Mucosa of stomach (tissue), 1 donor: ENCODE results near the gene COL6A1.

ENCODE experiments used
- H3K27me3 ChIP-seq: one replicate; pipeline ENCODE4 v1.7.0; 2013; ENCODE audit warnings: mild to moderate bottlenecking, low read length; ENCODE audit not compliant: control insufficient read depth, insufficient read depth
- H3K36me3 ChIP-seq: one replicate; pipeline ENCODE4 v1.7.0; 2013; ENCODE audit warnings: low read length; ENCODE audit not compliant: control insufficient read depth, insufficient read depth
- H3K4me1 ChIP-seq: one replicate; pipeline ENCODE4 v1.7.0; 2013; ENCODE audit warnings: mild to moderate bottlenecking, low read length; ENCODE audit not compliant: control insufficient read depth, insufficient read depth
- H3K4me3 ChIP-seq: one replicate; pipeline ENCODE4 v1.7.0; 2013; ENCODE audit warnings: low read length
- H3K9ac ChIP-seq: one replicate; pipeline ENCODE4 v1.7.0; 2013; ENCODE audit warnings: mild to moderate bottlenecking, low read length, moderate library complexity
- H3K9me3 ChIP-seq: one replicate; pipeline ENCODE4 v1.7.0; 2013; ENCODE audit warnings: mild to moderate bottlenecking, low read length, moderate library complexity; ENCODE audit not compliant: control insufficient read depth
- donor health status: Pancreatic carcinoma.

COL6A1 gene

DNA sequence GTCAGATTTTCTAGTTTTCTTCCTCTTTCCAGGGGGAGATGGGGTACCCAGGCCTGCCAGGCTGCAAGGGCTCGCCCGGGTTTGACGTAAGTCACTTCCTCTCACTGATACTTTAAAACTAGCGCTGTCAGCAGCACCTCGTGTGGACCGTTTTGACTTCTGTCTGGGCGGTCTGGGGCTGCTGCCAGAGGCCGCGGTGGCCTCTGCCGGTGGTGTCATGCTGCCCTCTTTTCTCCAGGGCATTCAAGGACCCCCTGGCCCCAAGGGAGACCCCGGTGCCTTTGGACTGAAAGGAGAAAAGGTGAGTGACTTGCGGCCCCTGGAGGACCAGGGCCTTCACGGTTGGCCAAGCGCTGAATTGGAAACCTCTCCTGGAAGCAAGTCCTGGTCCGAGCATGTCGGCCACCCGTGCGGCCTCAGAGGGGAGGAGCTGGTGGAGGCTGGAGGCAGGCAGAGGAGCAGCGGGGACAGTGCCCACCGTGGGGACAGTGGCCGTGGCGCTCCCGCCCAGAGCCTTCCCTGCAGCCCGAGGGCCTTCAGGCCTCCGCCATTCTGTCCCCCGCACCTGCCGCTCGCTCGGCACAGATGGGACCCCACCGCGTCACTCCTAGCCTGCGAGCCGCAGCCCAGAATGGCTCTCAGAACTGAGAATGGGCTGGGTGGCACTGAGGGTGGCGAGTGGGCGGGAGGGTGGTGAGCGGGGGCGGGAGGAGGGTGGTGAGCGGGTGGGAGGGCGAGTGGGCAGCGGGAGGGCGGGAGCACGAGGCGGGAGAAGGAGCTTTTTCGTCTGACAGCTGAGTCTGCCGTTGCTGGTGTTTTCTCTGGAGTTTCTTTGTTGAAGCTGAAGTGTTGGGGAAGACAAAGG is 9.4 kb downstream of the COL6A1 start:
- no peaks in the 10 kb centered on the region for H3K36me3 ChIP-seq

DNA sequence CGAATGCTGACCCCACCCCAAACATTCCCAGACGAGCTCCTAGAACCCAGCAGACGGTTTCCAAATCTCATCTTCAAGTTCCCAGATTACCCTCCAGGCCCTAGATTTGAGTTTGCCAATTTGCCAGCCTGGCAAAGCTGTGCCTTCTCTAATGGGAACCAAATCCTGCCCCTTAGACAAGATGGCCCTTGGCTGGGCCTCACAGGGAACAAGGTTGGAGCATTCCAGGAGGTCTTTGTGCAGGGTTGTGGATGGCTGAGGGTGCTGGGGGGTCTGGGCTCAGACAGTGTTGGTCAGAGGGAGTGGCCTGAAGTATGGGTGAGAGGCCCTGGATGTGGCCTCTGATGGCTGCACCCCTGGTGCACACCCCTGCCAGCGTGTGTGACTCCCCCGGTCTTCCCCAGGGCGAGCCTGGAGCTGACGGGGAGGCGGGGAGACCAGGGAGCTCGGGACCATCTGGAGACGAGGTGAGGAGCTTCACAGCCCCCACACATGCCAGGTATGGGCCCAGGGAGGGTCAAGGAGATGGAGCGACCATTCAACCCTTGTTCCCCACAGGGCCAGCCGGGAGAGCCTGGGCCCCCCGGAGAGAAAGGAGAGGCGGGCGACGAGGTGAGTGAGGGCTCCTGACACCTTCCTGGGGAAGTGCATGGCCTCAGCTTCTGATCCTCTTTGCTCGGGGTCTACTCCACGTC is 10.2 kb downstream of the COL6A1 start:
- H3K36me3 ChIP-seq: no peaks in the 10 kb centered on the region
- H3K9ac ChIP-seq: no peak overlapping the region
- H3K4me3 ChIP-seq: no peak overlapping the region
- no peaks in the 10 kb centered on the region for H3K27me3 ChIP-seq
- no peaks in the 10 kb centered on the region for H3K4me1 ChIP-seq
- H3K9me3 ChIP-seq: no peaks in the 10 kb centered on the region

More for the DNA sequence above, 9.4 kb downstream of the COL6A1 start:
- no peaks in the 10 kb centered on the region for H3K27me3 ChIP-seq
- no peaks in the 10 kb centered on the region for H3K9me3 ChIP-seq
- no peaks in the 10 kb centered on the region for H3K4me1 ChIP-seq
- no peak overlapping the region for H3K9ac ChIP-seq
- no peak overlapping the region for H3K4me3 ChIP-seq

DNA sequence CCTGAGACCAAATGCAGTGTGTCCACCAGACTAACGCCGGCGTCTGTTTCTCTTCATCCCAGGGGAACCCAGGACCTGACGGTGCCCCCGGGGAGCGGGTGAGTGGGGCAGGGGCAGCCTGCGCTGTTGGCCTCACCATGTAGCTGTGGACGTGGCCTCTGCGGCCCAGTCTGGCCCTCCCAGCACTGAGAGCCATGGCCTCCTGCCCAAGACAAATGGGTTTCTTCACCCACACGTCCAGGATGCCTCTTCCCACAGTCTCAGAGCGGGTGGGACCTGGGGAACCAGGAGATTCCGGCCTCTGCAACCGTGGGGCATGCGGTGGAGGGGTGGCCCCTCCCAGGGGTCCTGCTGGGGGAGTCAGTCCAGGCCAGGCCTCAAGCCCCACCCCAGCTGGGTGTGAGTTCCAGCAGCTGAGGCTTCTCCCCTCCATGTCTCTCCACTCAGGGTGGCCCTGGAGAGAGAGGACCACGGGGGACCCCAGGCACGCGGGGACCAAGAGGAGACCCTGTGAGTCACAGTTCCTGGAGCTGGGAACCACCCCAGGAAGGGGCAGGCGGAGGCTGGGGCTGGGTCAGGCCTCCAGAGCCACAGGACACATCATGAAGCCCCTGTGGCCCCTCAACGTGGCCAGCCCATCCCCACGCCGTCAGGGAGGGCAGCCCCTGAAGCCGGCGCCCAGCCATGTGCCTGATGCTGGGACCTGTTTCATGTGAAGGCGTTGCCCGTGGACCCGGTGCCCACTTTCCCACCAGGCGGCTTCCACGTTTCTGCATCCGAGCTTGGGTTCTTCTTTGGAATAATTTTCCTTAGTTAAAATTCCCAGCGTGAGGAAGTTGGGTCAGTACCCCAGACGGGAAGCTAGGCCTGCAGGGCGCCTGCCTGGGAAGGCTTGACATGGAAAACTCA is 11.0 kb downstream of the COL6A1 start:
- Histone ChIP-seq H3K9me3 (no peaks in the 10 kb centered on the region), H3K27me3 (no peaks in the 10 kb centered on the region), H3K4me3 (no peak overlapping the region), H3K9ac (no peak overlapping the region), H3K36me3 (no peaks in the 10 kb centered on the region), H3K4me1 (no peaks in the 10 kb centered on the region)

DNA sequence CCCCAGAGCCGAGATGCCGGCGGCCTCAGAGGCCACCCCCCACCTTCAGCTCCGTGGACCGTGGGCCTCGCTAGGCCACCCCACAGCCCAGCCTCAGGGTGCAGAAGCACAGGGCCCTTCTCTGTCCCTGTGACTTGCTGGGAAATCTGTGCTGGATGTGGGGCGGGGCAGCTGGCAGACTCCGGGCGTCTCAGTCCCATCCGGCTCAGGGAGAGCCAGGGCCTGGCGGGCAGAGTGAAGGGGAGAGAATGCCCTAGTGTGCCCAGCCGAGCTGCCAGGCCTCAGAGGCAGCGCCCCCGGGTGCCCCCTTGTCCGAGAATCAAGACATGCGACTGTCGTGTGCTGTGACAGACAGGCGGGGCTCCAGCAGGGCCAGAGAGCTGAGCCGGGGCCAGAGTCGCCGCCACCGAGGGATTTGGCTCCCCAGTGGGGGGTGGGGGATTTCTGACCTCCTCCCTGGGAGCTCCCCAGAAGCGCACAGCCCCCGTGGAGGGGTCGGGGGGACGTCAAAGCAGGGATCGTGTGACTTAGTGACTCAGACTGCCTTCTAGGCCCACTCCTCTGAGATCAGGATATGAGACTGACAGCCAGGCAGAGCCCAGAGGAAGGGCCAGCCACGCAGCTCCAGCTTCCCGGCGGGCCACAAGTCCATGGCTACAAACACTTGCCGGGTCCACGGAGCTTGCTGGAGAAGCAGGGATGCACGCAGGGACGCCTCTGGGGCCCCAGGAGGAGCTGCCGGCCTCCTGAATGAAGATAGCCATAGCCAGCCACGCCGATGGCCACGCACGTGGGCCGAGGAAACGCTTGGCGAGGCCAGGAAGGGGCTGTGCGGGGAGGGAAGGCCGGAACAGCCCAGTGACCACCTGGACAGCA is 11.9 kb downstream of the COL6A1 start:
- Histone ChIP-seq H3K27me3 (no peaks in the 10 kb centered on the region), H3K4me3 (no peak overlapping the region), H3K9ac (no peak overlapping the region), H3K36me3 (no peaks in the 10 kb centered on the region), H3K9me3 (no peaks in the 10 kb centered on the region), H3K4me1 (no peaks in the 10 kb centered on the region)

DNA sequence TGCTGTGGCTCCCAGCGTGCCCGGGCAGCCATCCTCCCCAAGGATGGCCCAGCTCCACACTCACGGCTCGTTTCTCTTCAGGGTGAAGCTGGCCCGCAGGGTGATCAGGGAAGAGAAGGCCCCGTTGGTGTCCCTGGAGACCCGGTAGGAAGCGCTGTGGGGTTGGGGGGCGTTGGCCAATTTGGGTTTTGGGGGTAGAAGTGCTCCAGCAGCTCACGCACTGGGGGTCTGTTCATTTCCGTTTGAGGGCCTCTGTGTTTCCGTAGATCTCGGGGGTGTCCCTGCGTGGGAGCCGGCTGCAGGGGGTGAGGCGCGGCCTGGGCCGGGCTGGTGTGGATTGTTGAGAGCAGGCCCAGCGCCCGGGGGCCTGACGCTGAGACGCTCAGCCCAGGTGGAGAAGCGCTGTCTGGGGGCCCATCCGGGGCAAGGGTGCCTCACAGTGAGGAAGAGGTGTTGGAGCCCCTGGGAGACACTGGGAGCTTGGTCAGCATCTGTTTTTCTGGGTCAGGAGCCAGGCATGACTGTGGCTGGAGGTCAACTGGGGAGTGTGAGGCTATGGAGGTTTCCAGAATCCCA is 12.6 kb downstream of the COL6A1 start:
- Histone ChIP-seq H3K4me3 (no peak overlapping the region), H3K9me3 (no peaks in the 10 kb centered on the region), H3K9ac (no peak overlapping the region), H3K4me1 (no peaks in the 10 kb centered on the region), H3K36me3 (no peaks in the 10 kb centered on the region), H3K27me3 (no peaks in the 10 kb centered on the region)

DNA sequence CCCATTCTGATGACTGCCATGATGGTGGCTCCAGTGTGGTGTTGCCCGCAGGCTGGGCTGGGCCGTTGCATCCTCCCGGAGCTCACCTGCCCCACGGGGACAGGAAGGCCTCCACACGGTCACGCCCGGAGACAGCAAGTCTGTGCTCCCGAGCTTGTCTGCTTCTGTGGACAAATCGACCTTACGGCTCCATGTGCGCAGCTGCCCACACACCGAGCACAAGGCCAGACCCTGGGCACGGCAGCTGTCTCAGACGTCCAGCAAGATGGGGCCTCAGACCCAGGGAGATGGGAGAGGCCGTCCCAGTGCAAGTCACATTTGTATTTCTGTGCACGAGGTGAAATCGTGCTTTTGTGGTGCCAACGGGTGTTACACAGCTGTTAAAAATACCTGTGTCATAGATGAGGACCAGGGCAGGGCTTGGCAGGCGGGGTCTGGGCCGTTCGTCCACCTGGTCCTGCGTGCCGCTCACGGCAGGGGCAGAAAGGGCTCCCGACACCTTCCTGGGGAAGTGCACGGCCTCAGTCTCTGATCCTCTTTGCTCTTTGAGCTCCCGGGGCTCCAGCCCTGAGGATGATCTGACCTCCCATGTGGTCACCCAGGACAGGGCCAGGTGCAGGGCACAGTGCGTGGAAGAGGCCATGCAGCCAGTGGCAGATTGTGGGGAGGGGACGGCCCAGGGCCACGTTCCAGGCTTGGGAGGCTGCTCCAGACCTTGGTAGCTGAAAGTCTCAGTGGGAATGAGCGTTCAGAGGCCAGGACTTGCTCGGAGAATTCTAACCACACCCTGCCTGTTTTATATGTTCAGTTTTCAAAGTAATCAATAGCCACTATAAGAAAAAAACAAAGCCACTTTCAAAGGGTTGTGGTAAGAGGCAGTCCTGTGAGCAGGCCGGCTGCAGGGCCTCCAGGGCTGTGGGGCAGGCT is 13.5 kb downstream of the COL6A1 start:
- Histone ChIP-seq H3K4me1 (no peaks in the 10 kb centered on the region), H3K27me3 (no peaks in the 10 kb centered on the region), H3K9ac (no peak overlapping the region), H3K36me3 (no peaks in the 10 kb centered on the region), H3K4me3 (no peak overlapping the region), H3K9me3 (no peaks in the 10 kb centered on the region)

DNA sequence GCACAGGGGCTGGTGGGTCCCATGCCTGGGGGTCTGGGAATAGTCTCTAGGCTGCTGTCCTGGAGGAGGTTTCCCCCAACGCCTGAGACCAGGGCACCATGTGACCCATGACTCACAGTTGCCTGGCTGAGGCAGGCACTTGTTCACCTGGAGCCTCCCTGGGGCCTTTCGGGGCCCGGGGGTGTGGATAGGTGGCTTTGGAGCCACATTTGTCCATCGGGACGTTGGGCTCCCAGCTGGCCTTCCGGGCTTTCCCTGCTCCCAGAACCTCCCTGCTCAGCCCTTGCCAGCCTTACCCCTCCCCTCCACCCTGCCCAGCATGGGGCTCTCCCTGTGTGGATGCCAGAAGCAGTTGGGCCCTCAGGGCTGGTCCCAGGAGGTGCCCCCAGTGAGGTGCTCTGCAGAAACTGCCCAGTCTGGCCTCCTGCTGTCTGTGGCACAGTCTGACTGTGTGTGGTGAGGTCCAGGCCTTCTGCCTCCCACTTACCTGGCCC is 14.2 kb downstream of the COL6A1 start:
- Histone ChIP-seq H3K36me3 (no peaks in the 10 kb centered on the region), H3K9me3 (no peaks in the 10 kb centered on the region), H3K27me3 (no peaks in the 10 kb centered on the region), H3K4me3 (no peak overlapping the region), H3K4me1 (no peaks in the 10 kb centered on the region), H3K9ac (no peak overlapping the region)

DNA sequence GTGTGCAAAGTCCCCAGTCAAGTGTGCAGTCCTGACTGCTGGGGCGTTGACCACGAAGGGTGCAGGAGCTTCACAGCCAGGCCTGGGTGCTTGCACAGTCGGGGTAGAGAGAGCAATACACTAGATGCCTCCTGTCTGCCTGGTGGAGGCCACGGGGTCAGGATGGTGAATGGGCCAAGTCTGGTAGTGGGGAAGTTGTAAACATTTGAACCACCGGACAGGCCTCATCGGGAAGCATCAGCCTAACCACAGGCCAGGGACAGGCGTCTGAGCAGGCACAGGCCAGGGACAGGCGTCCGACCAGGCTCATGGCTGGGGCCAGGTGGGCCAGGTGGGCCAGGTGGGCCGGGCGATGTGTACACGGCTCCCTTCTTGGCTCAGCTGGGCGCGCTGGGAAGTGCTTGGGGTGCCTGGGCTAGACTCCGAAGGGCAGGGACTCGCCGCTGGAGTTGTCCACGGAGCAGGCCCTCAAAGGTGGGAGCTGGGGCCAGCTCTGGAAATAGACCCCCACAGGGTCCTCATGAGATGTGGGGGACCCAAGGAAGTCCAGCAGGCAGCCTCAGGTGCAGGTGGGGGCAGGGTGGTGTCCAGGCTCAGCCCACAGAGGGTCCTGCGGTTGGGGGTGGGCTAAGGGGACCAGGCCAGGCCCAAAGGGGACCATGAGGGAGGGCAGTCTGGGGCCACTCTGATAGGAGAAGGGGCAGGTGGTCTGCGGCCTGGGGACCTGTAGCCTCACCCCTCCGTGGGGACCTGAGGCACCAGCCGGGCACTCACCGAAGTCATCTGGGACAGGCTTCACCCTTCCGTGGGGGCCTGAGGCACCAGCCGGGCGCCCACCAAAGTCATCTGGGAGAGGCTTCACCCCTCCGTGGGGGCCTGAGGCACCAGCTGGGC is 15.0 kb downstream of the COL6A1 start:
- Histone ChIP-seq H3K36me3 (no peaks in the 10 kb centered on the region), H3K4me3 (no peak overlapping the region), H3K9me3 (no peaks in the 10 kb centered on the region), H3K27me3 (no peaks in the 10 kb centered on the region), H3K9ac (no peak overlapping the region), H3K4me1 (no peaks in the 10 kb centered on the region)

DNA sequence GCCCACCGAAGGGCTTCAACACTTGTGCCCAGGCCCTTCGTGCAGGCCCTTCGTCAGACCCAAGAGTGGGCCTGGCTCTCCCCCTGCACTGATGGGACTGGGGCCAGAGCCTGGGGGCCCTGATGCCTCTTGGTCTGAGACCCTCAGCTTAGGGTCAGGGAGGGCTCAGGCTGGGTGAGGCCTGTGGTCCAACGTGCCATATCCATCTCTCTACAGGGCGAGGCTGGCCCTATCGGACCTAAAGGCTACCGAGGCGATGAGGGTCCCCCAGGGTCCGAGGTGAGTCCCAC is 15.6 kb downstream of the COL6A1 start:
- no peaks in the 10 kb centered on the region for H3K9me3 ChIP-seq
- H3K4me1 ChIP-seq: no peaks in the 10 kb centered on the region
- no peak overlapping the region for H3K9ac ChIP-seq
- H3K36me3 ChIP-seq: no peaks in the 10 kb centered on the region
- H3K27me3 ChIP-seq: no peaks in the 10 kb centered on the region
- H3K4me3 ChIP-seq: no peak overlapping the region
